CD4-positive, alpha-beta T cell treated with Interleukin-12 subunit alpha and Interleukin-12 subunit beta, for 1 hour (primary cell): ENCODE measurements around the gene SELENOK.
"Not testable (repeated sequence)": the region's sequence is repeated elsewhere in the genome, so short reads cannot be mapped to it uniquely, and the experiment has no call there.

Source experiments
- DNase-seq: peaks from one replicate; pipeline ENCODE4 v3.0.0-alpha.2; 2020

The SELENOK gene

DNA sequence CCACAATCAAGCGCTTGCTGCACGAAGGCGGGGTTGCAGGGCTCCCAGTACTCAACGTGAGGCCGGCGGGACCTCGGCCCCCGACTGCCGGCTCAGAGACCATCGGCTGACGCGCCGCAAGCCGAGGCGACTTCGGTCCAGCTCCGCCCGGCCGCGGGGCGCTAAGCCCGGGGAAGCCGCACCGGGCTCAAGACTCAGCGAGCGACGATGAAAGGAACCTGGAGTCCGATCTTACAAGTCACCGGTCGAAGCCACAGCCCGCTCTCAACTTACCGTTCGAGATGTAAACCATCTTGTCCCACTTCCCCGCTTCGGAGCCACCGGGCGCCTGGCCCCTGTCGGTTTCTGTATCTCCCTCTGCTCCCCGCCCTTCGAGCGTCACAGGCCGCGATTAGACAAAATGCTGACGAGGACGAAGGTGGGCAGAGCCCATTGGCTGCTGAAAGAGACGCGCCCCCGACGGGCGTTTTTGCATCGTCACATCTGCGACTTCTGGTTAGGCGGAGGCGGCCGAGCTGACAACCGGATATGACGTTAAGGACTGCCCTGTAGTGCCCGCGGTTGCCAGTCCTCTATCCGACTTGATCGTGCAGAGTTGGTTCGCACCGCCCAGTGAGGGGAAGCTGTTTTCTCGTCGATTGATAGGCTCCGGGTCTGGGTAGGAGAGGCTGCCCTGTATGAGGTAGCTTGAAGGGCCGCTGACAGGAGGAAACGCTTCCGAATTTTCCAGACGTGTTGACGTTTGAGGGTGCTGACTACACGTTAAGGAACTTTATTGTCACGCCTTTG lies at the start of gene SELENOK:
Gene SELENOK (minus strand): TSS at position 363 of the 789 bp plus-strand sequence.
- peak; percentile 99 for DNase-seq

DNA sequence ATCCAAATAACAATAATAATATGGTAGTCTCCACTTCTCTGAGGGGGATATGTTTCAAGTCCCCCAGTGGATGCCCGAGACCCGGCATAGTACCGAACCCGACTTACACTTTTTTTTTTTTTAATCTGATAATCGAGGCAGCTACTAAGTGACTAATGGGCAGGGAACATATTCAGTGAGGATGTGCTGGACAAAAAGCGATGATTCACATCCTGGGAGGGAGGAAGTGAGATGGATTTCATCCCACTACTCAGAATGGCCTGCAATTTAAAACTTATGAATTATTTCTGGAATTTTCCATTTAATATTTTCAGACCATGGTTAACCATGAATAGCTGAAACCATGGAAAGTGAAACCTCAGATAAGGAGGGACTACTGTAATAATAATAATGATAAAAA lies 49.5 kb upstream of the SELENOK start:
- no peak for DNase-seq

DNA sequence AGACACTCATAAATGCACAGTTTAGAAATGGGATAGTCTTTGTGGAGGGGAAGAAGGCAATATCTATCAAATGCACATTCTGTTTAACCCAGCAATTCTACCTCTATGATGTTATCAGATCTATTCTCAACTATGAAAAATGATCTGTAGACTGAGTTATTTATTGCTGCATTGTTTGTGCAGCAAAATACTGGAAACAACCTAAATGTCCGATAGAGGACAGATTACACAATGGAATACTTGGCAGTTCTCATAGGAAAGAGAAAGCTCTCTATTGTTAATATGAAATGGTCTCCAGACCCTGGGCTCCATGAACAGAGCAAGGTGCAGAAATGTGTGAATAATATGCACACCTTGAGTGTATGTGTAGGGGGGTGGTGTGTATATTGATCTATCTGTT lies 49.0 kb upstream of the SELENOK start:
- no peak for DNase-seq

DNA sequence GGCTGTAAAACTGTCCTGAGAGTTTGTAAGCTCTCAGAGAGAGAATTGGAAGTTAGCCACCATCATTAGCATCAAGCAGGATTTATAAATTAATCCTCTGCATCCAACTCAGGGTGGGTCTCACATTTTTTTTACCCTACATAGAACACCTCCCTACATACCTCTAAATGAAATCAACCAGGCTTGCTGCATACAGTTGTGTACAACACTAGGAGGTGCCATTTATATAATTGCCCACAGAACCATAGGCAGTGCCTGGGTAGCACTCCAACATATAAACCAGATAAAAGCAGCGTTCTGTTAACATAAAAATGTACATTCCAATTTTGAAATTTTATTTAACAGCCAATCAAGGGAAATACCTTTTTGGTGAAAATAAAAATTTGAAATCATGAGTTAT lies 48.2 kb upstream of the SELENOK start:
- DNase-seq: no peak

DNA sequence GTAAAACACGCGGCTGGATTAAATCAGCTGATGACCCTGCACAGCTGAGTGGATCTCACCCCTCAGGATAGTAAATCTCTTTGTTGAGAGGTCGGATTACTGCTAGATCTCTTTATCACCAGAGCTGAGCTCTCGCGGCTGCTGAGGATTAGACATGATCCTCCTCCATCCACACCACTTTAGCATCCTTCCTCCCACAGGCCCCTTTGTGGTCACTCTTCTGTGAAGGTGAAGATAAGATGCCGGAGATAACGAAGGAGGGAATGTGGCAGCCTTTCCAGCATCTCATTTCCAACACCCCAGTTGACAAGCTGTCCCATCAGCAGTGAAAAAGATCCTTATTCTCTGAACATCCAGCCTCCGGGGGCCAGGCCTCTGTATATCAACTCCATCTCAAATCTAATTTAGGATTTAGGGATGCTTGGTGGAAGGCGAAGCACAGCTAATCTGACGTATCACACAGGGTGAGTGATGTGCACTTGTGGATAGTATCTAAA lies 47.5 kb upstream of the SELENOK start:
- DNase-seq: no peak

DNA sequence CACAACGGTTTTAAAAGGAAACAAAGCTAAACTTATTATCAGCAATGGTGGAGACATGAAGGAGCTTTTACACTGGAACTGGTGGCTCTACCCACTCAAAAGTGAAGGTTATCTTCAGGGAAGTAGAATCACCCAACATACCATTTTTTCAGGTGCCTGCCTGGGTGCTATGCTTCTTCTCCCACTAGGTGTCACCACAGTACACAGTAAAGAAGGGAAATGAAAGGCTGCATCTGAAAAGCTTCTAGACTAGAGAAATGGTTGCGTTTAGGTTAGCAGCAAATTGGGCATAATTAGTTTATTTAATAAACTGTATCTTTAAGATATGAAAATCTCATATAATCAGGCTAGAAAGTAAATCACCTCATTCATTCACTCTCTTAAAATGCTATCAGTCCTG lies 47.0 kb upstream of the SELENOK start:
- DNase-seq: peak; percentile 32

GRCh38 chr3:53936347-53936746 lies 44.7 kb upstream of the SELENOK start:
- no peak for DNase-seq

GRCh38 chr3:53935283-53935901 lies 43.7 kb upstream of the SELENOK start:
- DNase-seq: no peak

DNA sequence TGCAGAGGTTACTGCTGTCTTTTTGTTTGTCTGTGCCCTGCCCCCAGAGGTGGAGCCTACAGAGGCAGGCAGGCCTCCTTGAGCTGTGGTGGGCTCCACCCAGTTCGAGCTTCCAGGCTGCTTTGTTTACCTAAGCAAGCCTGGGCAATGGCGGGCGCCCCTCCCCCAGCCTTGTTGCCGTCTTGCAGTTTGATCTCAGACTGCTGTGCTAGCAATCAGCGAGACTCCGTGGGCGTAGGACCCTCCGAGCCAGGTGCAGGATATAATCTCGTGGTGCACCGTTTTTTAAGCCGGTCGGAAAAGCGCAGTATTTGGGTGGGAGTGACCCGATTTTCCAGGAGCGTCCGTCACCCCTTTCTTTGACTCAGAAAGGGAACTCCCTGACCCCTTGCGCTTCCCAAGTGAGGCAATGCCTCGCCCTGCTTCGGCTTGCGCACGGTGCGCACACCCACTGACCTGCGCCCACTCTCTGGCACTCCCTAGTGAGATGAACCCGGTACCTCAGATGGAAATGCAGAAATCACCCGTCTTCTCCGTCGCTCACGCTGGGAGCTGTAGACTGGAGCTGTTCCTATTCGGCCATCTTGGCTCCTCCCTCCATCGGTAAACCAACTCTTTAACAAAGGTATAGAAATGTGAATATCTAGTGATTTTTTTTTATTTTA lies 35.7 kb upstream of the SELENOK start:
- not testable (repeated sequence) for DNase-seq

DNA sequence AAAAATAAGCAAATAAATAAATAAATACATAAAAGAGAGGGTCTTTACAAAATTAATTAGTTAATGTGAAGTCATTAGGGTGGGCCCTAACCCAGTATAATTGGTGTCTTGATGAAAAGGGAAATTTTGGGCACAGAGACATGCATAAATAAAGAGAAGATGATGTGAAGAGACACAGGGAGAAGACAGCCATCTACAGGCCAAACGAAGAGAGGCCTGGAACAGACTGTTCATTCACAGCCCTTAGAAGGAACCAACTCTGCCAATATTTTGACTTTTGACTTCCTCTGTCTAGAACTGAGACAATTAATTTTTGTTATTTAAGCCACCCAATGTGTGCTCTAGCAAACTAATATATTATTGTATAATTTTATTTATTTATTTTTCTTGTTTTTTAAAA lies 29.6 kb upstream of the SELENOK start:
- DNase-seq: peak; percentile 17

DNA sequence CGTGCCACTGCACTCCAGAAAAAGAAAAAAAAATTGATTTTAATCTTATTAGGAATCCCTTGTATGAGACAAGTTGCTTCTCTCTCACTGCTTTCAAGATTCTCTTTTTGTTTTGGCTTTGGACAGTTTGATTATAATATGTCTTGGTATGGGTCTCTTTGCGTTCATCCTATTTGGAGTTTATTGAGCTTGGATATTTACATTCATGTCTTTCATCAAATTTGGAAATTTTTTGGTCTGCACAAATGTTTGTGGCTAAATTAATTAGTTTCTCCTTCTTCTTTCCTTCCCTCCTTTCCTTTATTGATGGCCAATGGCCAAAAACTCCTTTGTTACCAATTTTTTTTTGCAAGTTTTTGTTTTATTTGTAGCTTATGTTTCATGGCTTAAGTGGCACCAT lies 28.1 kb upstream of the SELENOK start:
- no peak for DNase-seq

GRCh38 chr3:53913401-53913800 lies 21.7 kb upstream of the SELENOK start:
- no peak for DNase-seq

DNA sequence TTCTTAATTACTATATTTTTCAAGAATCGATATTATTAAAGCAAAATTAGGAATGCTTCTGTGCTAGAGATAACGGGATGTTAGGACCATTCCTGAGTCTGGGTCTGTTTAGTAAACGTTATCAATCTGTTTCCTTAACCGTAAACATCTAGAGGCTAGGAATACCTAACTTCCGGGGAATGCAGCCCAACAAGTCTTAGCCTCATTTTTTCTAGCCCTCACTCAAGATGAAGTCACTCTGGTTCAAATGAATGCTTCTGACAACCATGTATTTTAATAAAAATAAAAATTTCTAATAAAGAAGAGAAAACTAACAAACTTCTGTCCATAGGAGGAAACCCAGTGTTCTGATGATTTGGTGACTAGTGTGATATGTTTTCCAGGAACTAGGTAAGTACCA lies 11.1 kb upstream of the SELENOK start:
- no peak for DNase-seq

DNA sequence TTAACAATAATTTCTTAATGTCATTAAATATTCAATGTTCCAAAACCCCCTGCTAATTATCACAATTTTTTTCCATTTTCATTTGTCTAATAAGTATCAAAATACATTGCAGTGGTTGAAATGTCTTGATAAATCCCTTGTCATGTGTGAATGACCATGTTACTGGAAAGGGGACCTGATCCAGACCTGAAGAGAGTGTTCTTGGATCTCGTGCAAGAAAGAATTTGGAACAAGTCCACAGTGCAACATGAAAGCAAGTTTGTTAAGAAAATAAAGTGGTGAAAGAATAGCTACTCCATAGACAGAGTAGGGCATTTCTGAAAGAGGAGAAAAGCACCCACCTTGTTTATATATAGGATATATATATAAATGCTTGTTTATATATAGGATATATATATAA lies 10.4 kb upstream of the SELENOK start:
- no peak for DNase-seq

GRCh38 chr3:53900666-53901331 lies 9.1 kb upstream of the SELENOK start:
- DNase-seq: no peak

DNA sequence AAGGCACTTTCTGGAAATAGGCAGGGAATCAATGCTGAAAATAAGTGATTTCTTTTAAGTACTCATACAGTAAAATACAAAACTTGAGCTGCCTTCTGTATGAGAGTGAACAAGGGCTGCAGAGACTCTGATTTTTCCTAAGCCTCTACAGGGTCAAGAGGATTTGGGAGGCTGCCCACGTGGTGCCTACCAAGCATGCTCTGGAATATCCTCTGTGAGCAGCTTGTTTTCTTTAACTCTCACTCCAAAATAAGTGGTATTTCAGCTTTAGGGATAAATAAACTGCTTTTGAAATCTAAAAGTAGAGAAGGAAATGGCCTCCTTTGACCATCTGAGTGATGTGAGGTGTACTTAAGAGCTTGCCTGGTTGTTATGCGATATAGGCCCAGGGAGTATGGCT lies 8.1 kb upstream of the SELENOK start:
- DNase-seq: no peak

GRCh38 chr3:53892286-53892637 lies 603 bp upstream of the SELENOK start:
- DNase-seq: no peak

GRCh38 chr3:53890726-53891475 lies 758 bp downstream of the SELENOK start:
- DNase-seq: peak; percentile 70

GRCh38 chr3:53888232-53888631 lies 3.4 kb downstream of the SELENOK start:
- no peak for DNase-seq

GRCh38 chr3:53887446-53887845 lies 4.2 kb downstream of the SELENOK start:
- DNase-seq: no peak

DNA sequence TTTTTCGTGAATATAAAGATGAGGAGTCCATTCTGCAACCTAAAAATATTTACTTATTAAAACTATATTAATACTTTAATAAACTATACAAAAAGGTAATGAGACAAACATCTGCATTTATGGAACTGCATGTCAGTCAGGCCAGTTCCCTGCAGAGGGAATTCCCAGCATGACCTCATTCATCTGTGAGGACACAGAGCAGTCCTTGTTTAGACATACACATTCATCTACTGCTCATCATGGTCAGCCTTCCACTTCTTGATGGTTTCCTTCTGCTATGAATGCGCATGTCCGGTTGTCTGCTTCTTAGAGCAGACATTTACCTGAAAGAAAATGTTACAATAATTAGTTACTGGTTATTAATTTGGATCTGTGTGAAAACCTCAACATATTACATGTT lies 6.4 kb downstream of the SELENOK start:
- DNase-seq: no peak

GRCh38 chr3:53884623-53885022 lies 7.0 kb downstream of the SELENOK start:
- no peak for DNase-seq

- DNase-seq: no peak
Observed at GRCh38 chr3:53883008-53883407, 8.7 kb downstream of the SELENOK start.
